Endometrium (tissue), 2 donors: ENCODE results near the gene RFWD3.

ENCODE experiments used
- FAIRE-seq: peaks from 2 replicates; lab custom pipeline; 2012; peaks lifted over from hg19 to GRCh38; lab: Jason Lieb, UNC
- donor health status: control.
- donor health status: control.

Gene RFWD3

DNA sequence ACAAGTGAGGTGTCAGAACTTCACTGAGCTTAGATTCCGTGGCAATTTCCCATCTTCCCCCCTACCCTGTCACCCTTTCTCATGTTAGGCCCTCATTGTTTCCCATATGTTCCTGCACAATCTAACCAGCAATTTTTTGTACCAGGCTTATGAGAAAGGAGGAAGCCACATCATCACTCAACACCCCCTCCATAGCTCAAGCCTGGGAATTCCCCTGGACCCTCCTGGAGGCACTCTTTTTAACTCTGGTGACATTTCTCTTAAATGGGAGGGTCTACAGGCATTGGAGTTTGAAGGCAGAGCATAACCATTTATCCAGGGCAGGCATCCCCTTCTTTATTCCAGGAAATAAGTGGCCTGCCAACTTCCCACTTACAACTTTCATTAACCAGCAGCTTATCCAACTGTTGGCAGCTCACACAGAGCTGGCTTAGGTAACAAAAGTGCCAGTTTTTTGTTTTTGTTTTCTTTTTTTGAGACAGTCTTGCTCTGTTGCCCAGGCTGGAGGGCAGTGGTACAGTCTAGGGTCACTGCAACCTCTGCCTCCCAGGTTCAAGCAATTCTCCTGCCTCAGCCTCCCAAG lies 49.4 kb downstream of the RFWD3 start:
- no peak for FAIRE-seq

- no peak for FAIRE-seq
Measured at GRCh38 chr16:74611721-74612120, 55.0 kb downstream of the RFWD3 start.

GRCh38 chr16:74608944-74609343 lies 57.7 kb downstream of the RFWD3 start:
- no peak for FAIRE-seq

- no peak for FAIRE-seq
Measured at GRCh38 chr16:74608381-74608780, 58.3 kb downstream of the RFWD3 start.

DNA sequence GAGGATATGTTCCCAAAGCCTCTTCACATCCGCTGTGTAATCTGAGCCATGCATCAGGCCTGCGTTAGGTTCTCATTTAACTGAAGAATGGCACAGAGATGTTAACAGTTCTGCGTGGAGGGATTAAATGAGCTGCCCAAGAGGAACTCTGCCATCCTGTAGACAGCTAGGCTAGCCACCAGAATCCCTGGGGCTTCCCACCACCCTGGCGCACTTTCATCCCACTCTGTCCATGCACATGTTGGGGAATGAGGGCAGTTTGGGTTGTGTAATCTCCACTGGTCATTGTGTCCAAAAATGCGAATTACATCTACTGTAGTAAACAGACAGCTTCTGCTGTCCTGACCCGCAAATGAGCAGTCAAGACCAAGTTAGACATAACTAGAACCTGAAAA lies 58.7 kb downstream of the RFWD3 start:
- no peak for FAIRE-seq

GRCh38 chr16:74607310-74607961 lies 59.2 kb downstream of the RFWD3 start:
- no peak for FAIRE-seq

GRCh38 chr16:74606521-74607309 lies 60.0 kb downstream of the RFWD3 start, which contains the start of gene GLG1:
TSS of gene GLG1 (minus strand) at chr16:74607114. CDS start at chr16:74607094, 20 bp downstream.
- no peak for FAIRE-seq

- no peak for FAIRE-seq
Measured at GRCh38 chr16:74605746-74606520, 60.7 kb downstream of the RFWD3 start.

GRCh38 chr16:74605332-74605731 lies 61.3 kb downstream of the RFWD3 start:
- FAIRE-seq, result no peak

GRCh38 chr16:74603848-74604247 lies 62.8 kb downstream of the RFWD3 start:
- FAIRE-seq, result no peak

DNA sequence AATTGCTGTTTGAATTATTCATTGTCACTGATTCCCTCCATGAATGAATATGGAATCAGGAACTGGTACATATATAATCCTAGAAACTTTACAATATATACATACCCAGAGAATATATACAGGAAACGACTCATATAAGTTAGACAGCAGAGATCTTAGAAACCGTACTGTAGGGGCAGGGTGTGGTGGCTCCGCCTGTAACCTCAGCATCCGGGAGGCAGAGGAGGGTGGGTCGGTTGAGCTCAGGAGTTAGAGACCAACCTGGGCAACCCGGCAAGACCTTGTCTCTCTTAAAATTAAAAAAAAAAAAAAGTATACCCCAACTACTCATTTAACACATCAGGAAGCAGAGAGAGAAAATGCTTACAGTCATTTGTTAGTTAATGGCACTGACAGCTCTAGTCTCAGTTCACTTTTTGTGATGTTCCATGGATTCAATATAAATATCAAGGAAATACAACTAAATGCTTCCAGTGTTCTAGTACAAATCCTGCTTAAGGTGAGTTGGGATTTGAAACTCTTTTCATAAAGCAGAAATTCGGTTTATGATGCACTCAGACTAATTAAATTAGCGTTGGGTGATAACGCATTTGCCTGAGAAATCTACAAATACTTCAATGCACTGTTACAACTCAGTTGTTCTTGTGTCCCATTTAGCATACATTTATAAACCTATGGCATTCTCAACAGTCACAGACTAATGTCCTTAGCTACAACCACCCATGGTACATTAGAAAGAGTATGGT lies 65.4 kb downstream of the RFWD3 start:
- FAIRE-seq, result no peak

GRCh38 chr16:74596586-74596985 lies 70.1 kb downstream of the RFWD3 start:
- FAIRE-seq, result no peak

DNA sequence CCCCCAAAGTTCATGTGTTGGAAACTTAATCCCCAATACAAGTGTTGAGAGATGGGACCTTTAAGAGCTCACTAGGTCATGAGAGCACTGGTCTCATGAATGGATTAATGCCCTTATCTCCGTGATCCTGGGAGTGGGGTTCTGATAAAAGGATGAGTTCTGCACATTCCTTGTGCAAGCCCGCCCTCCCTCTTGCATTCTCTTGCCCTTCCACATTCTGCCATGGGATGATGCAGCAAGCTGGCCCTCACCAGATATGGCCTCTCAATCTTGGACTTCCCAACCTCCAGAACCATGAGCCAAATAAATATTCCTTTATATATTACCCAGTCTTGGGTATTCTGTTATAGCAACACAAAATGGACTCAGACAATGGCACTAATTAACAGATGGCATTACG lies 73.8 kb downstream of the RFWD3 start:
- no peak for FAIRE-seq

- FAIRE-seq, result no peak
Measured at GRCh38 chr16:74591876-74592650, 74.6 kb downstream of the RFWD3 start.

GRCh38 chr16:74586948-74587347 lies 79.7 kb downstream of the RFWD3 start:
- FAIRE-seq, result no peak

DNA sequence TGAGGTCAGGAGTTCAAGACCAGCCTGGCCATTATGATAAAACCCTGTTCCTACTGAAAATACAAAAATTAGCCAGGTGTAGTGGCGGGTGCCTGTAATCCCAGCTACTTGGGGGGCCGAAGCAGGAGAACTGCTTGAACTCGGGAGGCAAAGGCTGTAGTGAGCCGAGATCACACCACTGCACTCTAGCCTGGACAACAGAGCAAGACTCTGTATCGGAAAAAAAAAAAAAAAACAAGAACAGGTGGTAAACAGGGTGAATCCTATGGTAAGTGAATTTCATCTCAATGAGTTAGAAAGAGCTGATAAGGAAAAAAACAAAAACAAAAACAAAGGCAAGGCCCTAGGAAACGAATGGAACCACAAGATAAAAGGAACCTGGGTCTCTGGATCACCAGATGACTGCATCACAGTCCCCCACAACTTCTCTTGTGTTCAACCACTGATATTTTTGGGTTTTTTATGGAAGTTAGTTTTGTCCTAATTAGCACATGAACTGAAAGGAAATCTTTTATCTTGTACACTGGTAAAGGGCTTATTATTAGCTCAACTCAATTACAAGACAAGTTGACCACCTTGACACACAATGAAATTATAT lies 80.7 kb downstream of the RFWD3 start:
- no peak for FAIRE-seq

DNA sequence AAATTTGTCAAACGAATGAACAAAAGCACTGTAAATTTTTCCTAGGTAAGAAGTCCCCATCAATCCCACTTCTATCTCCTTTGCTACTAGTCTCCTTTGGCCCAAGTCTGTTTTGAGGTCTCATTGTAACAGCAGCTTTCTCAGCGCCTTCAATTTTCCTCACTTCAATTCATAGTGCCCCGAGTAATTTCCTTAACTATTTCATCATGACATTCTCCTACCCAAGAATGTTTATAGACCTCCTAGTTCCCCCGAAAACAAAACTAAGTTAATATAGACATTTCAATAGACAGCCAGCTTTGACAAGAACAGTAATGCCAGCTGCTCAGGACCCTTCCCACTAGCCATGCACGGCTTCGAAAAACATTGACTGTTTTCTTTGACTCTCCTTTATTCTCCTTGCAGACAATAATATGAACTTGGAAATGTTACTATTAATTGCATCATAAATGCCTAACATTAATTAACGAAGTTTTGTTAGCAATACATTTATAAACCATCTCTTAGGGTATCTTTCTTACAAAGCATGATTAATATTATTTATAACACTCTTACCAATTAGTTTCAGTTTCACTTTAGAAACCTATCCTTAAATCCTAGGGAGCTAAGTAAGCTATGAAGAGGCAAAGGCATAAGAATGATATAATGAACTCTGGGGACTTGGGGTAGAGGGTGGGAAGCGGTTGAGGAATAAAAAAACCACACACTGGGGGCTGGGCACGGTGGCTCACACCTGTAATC lies 82.6 kb downstream of the RFWD3 start:
- FAIRE-seq, result no peak

DNA sequence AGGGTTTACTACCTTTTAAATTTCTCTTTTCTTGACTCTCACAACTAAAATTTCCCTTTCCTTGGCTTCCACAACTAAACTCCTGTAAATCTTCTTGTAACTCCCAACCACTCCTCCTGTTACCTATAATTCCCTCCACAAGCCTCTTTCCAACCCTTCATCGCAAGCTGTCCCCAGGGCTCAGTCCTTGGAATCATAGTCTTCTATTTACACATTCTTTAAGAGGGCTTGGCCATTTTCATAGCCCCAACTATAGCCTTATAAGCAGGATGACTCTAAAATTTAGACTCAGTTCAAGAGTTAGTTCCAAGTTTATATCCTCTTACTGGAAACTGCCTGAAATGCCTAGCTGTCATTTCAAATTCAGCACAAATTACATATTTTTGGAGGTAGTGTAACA lies 83.7 kb downstream of the RFWD3 start:
- no peak for FAIRE-seq

DNA sequence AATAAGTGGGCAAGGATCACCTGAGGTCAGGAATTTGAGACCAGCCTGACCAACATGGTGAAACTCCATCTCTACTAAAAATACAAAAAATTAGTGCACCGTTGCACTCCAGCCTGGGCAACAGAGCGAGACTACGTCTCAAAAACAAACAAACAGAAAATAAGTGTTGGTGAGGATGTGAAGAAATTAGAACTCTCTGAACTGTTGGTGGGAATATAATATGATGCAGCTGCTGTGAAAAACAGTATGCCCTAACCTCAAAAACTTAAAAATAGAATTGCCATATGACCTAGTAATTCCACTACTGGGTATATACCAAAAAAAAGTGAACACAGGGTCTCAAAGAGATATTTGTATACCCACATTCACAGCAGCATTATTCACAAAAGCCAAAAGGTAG lies 85.8 kb downstream of the RFWD3 start:
- no peak for FAIRE-seq

DNA sequence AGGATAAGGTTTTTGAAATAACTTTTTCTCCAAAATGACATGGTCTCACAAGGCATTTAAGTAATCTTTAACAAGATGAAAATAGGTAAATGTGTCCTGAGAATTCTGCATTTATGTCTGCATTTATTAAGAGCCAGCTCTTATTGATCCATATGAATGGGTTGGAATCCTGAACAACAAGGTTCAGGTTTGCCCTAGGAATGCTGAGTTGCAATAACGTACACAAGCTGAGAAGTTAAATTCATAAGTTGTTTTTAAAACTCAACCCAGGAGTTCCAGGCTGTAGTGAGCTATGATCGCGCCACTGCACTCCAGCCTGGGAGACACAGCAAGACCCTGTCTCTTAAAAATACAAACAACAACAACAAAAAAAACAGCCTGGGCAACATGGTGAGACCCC lies 87.8 kb downstream of the RFWD3 start:
- FAIRE-seq, result no peak
